Choroid plexus epithelial cell (primary cell): ENCODE data around the gene UVRAG.

ENCODE experiments used
- DNase-seq: peaks from one replicate; pipeline ENCODE4 v3.0.0-alpha.2; 2010; ENCODE audit warnings: low read depth
- H3K4me3 ChIP-seq: 2 replicates; pipeline ENCODE4 v1.5.1; 2011; ENCODE audit warnings: low read depth, mild to moderate bottlenecking, control low read depth, low read length, moderate library complexity
- TF ChIP-seq, protein P1 (sequence below): conservative IDR thresholded peaks from 2 replicates; pipeline ENCODE4 v1.5.1; 2011; ENCODE audit warnings: low read depth, mild to moderate bottlenecking, control low read depth, inconsistent platforms, low read length, moderate library complexity

UVRAG gene

DNA sequence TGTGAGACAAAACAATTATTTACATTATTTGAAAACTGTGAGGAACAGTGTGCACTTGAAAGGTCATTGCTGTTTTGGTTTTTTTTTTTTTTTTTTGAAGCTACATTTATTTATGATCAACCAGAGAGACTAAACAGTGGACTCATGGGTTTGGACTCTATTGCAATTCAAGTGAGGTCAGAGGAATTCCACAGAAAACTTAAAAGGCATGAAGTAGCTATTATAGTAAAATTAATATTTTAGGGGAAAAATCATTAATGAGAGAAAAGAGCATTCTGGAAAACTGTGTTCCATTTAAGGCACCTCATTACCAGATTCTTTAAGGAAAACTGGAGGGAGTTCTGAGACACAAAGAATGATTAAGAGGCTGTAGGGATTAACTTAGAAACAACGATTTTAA, 288.4 kb downstream of the UVRAG start:
- H3K4me3 ChIP-seq = no peak overlapping the region
- TF ChIP-seq, protein P1, sequence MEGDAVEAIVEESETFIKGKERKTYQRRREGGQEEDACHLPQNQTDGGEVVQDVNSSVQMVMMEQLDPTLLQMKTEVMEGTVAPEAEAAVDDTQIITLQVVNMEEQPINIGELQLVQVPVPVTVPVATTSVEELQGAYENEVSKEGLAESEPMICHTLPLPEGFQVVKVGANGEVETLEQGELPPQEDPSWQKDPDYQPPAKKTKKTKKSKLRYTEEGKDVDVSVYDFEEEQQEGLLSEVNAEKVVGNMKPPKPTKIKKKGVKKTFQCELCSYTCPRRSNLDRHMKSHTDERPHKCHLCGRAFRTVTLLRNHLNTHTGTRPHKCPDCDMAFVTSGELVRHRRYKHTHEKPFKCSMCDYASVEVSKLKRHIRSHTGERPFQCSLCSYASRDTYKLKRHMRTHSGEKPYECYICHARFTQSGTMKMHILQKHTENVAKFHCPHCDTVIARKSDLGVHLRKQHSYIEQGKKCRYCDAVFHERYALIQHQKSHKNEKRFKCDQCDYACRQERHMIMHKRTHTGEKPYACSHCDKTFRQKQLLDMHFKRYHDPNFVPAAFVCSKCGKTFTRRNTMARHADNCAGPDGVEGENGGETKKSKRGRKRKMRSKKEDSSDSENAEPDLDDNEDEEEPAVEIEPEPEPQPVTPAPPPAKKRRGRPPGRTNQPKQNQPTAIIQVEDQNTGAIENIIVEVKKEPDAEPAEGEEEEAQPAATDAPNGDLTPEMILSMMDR = no peak
- no peak for DNase-seq

DNA sequence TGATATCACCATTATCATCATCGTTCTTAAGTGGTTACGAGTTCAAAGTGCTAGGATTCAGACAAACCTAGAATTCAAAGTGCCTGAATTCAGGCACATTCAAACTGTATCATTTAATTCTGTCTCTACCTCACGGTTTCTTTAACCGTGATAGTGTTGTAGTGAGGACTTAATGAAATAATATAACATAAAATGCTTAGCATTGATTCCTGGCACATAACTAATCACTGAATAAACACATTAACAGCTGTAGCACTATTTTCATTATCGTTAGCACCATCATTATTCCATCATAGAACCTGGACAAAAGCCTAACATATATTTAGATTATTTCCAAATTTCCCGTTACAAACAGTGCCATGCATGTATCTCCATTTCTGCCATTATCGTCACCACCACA, 289.3 kb downstream of the UVRAG start:
- TF ChIP-seq, protein P1 = no peak
- no peak for DNase-seq
- H3K4me3 ChIP-seq = no peak overlapping the region

DNA sequence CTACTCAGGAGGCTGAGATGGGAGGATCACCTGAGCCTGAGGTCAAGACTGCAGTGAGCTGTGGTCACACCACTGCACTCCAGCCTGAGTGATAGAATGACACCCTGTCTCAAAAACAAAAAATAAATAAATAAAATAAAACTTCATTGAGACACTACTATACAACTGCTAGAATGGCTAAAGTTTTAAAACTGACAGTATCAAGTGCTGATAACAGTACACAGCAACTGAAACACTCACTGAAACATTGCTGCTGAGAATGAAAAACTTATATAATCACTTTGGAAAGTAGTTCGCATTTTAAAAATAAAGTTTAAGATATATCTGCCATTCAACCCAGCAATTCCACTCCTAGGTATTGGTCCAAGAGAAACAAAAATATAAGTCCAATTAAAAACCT, 290.6 kb downstream of the UVRAG start:
- no peak for DNase-seq
- H3K4me3 ChIP-seq = no peak overlapping the region
- TF ChIP-seq, protein P1 = no peak

DNA sequence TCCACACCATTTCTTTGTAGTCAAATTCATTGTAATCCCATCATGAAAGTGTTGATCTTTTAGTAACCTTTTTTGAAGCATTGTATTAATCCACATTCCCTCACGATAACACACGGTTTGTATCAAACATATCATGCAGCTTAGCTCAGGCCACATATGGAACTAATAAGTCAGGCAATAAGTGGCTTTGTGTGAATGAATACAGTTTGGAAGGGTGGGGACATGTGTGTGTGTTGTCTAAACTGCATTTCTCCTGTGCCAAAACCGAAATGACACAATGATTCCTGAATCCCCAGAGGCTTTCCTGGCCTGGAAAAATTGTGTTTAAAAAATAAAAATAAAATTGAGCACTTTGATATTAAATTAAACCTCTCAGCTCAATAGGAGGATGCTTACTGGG, 293.0 kb downstream of the UVRAG start:
- no peak for DNase-seq
- H3K4me3 ChIP-seq = no peak overlapping the region
- TF ChIP-seq, protein P1 = no peak

DNA sequence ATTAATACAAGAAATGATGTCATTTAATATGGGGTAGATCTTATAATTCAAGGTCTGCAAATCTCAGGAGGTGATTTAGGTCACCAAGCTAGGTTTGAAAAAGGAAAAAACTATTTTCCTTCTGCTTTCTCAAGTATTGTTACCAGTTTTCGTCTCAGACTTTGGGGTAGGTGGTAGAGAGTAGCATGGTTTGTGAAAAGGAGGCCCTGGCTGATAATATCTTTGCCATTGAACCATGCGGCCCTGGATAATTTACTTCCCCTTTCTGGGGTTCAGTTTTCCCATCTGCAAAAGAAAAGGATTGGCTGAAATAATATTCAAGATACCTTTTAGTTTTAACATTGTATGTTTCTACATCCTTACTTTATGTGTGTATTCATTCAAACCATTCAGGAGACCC, 299.2 kb downstream of the UVRAG start:
- TF ChIP-seq, protein P1 = no peak
- no peak for DNase-seq
- H3K4me3 ChIP-seq = no peak overlapping the region

DNA sequence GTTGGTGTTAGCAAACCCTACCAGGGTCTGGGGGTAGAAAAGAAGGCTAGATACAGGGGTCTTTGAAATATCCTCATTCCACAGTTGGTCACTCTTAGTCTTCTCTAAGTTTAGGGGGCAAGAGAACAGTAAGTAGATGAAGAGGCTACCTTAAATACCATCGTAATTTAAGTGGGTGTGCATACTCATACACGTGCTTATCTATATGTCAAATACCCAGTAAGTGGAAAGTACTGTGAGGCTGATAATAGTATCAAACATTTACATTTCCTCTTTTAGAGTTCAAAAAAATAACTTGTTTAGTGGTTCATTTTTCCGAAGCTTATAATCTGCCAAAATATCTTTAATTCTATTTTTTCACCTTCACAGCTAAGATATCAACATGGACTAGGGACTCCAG, 300.5 kb downstream of the UVRAG start:
- no peak for DNase-seq
- TF ChIP-seq, protein P1 = no peak
- no peak overlapping the region for H3K4me3 ChIP-seq

DNA sequence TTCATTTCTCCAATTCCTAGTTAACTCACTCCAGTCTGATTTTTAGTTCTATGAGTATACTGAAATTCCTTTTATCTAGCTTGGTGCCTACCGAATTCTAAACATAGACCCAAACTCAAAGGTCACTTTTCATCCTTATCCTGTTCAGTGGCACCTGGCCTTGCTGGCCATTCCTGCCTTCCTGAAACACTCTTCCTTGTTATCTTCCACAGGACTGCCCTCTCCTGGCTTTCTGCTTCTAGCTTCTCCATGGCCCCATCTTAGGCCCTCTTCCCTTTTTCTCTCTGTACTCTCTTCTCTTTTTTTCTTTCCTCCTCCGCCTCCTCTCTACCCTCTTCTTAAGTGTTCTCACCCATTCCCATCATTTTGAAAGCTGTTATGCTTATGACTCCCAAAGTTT, 304.0 kb downstream of the UVRAG start:
- DNase-seq = no peak
- TF ChIP-seq, protein P1 = peak; percentile 29
- no peak overlapping the region for H3K4me3 ChIP-seq
